ENCODE results near the gene SYNE2.
A peak's percentile ranks its signal among the peaks of the same experiment; 100 is the strongest.
"Not testable (repeated sequence)": the region's sequence is repeated elsewhere in the genome, so short reads cannot be mapped to it uniquely, and the experiment has no call there.

Gene SYNE2

GRCh38 chr14:63852817-63853731 is at the start of gene SYNE2:
SYNE2 (plus strand) TSS chr14:63853004; CDS start chr14:63909149, 56,145 bp downstream.
- peak; percentile 78 for DNase-seq

- DNase-seq, result not testable (repeated sequence)
Measured at GRCh38 chr14:63803221-63803791, 49.5 kb upstream of the SYNE2 start.

GRCh38 chr14:63806064-63806463 is 46.7 kb upstream of the SYNE2 start:
- not testable (repeated sequence) for DNase-seq

- DNase-seq, result not testable (repeated sequence)
Measured at GRCh38 chr14:63811692-63812091, 41.1 kb upstream of the SYNE2 start.

- DNase-seq, result no peak
Measured at GRCh38 chr14:63833728-63834127, 19.1 kb upstream of the SYNE2 start.

GRCh38 chr14:63840981-63841380 is 11.8 kb upstream of the SYNE2 start:
- peak; percentile 70 for DNase-seq

- DNase-seq, result no peak
Measured at GRCh38 chr14:63843796-63844195, 9.0 kb upstream of the SYNE2 start.

GRCh38 chr14:63848890-63849289 is 3.9 kb upstream of the SYNE2 start:
- no peak for DNase-seq

GRCh38 chr14:63852271-63852816 is 460 bp upstream of the SYNE2 start:
- DNase-seq, result no peak

GRCh38 chr14:63853831-63854293 is 1.1 kb downstream of the SYNE2 start:
- peak; percentile 69 for DNase-seq

GRCh38 chr14:63854330-63854729 is 1.5 kb downstream of the SYNE2 start:
- DNase-seq, result no peak

GRCh38 chr14:63855281-63855680 is 2.5 kb downstream of the SYNE2 start:
- no peak for DNase-seq

- peak; percentile 90 for DNase-seq
Measured at GRCh38 chr14:63857466-63858030, 4.7 kb downstream of the SYNE2 start.

GRCh38 chr14:63860146-63860545 is 7.3 kb downstream of the SYNE2 start:
- no peak for DNase-seq

- no peak for DNase-seq
Measured at GRCh38 chr14:63862163-63862562, 9.4 kb downstream of the SYNE2 start.

- DNase-seq, result no peak
Measured at GRCh38 chr14:63863004-63863403, 10.2 kb downstream of the SYNE2 start.

- DNase-seq, result not testable (repeated sequence)
Measured at GRCh38 chr14:63864775-63865174, 12.0 kb downstream of the SYNE2 start.

GRCh38 chr14:63867933-63868921 is 15.4 kb downstream of the SYNE2 start:
- DNase-seq, result peak; percentile 60

GRCh38 chr14:63869940-63870752 is 17.3 kb downstream of the SYNE2 start:
- DNase-seq, result not testable (repeated sequence)

GRCh38 chr14:63870753-63871037 is 17.9 kb downstream of the SYNE2 start:
- DNase-seq, result not testable (repeated sequence)

- no peak for DNase-seq
Measured at GRCh38 chr14:63874223-63874622, 21.4 kb downstream of the SYNE2 start.

Data from CD4-positive, alpha-beta T cell treated with Interleukin-4 for 4 hours (primary cell).